ENCODE results near the gene CYP39A1. TPM values are rescaled to one million over a fixed set of nuclear protein-coding genes. Genes with fewer than 3 reads are reported as not detected.

Gene CYP39A1
- total and polyA plus RNA-seq, 10 of the 15 experiments (the other 5 are each of a cell fraction or from before 2014, with no cell fraction given), result not detected

DNA sequence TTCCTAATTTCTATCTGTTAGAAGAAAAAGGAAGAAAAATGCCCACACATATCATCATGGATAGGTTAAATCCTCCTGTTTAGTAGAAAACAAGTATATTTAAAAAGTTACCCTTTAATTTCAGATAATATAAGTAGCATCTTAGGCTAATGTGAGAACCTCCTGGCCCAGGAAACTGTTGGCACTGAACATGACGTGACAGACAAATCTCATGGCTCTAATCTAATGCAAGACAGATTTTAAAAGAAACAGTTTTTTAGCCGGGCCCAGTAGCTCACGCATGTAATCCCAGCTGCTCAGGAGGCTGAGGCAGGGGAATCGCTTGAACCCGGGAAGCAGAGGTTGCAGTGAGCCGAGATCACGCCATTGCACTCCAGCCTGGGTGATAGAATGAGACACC lies 22.9 kb downstream of the CYP39A1 start:
- ChIA-PET SMC1A (ENCODE audit: uncharacterized antibody, unreplicated experiment) (interaction anchor here (2.0 kb wide), 1 partner anchor 539 kb away, joined by 6 read pairs; no protein-coding TSS in a partner anchor), RAD21 (ENCODE audit: unreplicated experiment) (no interaction called here), POLR2A (no interaction called here), CTCF (no interaction called here)
- no peak for FAIRE-seq
- no peak for ATAC-seq
- H3K27ac ChIP-seq (ENCODE audit: control insufficient read depth, insufficient read depth), result no peak overlapping the region
- no peak for DNase-seq (ENCODE audit: low read depth, low spot score)
- H3K36me3 ChIP-seq (ENCODE audit: control insufficient read depth in 2 of 2, insufficient read depth in 2 of 2, low read length in 1 of 2), result no peaks in the 10 kb centered on the region
- peaks cover 0 to 2% of the 10 kb centered on the region in 2 experiments; a peak in 1 of 4 replicates for H3K27me3 ChIP-seq (replicated peaks in 1 of 2; ENCODE audit: control insufficient read depth in 2 of 2, insufficient read depth in 2 of 2, low read length in 1 of 2)
- H3K4me3 ChIP-seq, result no peak overlapping the region
- in situ Hi-C loops (cut with MboI), result loop anchor here (5.0 to 25.0 kb wide), 3 partner anchors 202 to 542 kb away; no protein-coding TSS in a partner anchor
- intact Hi-C loops (cut with micrococcal nuclease; ENCODE audit: unreplicated experiment), result loop anchor here (5.0 kb wide), 1 partner anchor 697 kb away; no protein-coding TSS in a partner anchor
- BruUV-seq (replicated peaks), result no TSS peak
- H3K4me2 ChIP-seq (ENCODE audit: control insufficient read depth, insufficient read depth), result no peak overlapping the region
- WGBS (ENCODE audit: insufficient coverage, insufficient replicate concordance, low lambda C conversion rate, missing lambda C conversion rate), result 49% methylated on average over 7 of the region's 7 CpGs
- no peaks in the 10 kb centered on the region for H3K9me3 ChIP-seq (replicated peaks; ENCODE audit: control insufficient read depth, insufficient read depth, low read length)
- no peaks in the 10 kb centered on the region for H3K4me1 ChIP-seq (ENCODE audit: control insufficient read depth, insufficient read depth, low read length)
- H3K79me2 ChIP-seq (ENCODE audit: control insufficient read depth, insufficient read depth, low read length), result no peaks in the 10 kb centered on the region
- no peak overlapping the region for H2AFZ ChIP-seq (ENCODE audit: control insufficient read depth, low read depth, low read length)
- TF ChIP-seq ZNF217 (IDR thresholded peaks at IDR 0.05), result no peak
- TF ChIP-seq, protein P1, sequence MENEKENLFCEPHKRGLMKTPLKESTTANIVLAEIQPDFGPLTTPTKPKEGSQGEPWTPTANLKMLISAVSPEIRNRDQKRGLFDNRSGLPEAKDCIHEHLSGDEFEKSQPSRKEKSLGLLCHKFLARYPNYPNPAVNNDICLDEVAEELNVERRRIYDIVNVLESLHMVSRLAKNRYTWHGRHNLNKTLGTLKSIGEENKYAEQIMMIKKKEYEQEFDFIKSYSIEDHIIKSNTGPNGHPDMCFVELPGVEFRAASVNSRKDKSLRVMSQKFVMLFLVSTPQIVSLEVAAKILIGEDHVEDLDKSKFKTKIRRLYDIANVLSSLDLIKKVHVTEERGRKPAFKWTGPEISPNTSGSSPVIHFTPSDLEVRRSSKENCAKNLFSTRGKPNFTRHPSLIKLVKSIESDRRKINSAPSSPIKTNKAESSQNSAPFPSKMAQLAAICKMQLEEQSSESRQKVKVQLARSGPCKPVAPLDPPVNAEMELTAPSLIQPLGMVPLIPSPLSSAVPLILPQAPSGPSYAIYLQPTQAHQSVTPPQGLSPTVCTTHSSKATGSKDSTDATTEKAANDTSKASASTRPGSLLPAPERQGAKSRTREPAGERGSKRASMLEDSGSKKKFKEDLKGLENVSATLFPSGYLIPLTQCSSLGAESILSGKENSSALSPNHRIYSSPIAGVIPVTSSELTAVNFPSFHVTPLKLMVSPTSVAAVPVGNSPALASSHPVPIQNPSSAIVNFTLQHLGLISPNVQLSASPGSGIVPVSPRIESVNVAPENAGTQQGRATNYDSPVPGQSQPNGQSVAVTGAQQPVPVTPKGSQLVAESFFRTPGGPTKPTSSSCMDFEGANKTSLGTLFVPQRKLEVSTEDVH (IDR thresholded peaks at IDR 0.05; ENCODE audit: low read depth, partially characterized antibody), result no peak
- no peak for TF ChIP-seq IKZF1 (conservative IDR thresholded peaks at IDR 0.05)
- TF ChIP-seq, protein P2, sequence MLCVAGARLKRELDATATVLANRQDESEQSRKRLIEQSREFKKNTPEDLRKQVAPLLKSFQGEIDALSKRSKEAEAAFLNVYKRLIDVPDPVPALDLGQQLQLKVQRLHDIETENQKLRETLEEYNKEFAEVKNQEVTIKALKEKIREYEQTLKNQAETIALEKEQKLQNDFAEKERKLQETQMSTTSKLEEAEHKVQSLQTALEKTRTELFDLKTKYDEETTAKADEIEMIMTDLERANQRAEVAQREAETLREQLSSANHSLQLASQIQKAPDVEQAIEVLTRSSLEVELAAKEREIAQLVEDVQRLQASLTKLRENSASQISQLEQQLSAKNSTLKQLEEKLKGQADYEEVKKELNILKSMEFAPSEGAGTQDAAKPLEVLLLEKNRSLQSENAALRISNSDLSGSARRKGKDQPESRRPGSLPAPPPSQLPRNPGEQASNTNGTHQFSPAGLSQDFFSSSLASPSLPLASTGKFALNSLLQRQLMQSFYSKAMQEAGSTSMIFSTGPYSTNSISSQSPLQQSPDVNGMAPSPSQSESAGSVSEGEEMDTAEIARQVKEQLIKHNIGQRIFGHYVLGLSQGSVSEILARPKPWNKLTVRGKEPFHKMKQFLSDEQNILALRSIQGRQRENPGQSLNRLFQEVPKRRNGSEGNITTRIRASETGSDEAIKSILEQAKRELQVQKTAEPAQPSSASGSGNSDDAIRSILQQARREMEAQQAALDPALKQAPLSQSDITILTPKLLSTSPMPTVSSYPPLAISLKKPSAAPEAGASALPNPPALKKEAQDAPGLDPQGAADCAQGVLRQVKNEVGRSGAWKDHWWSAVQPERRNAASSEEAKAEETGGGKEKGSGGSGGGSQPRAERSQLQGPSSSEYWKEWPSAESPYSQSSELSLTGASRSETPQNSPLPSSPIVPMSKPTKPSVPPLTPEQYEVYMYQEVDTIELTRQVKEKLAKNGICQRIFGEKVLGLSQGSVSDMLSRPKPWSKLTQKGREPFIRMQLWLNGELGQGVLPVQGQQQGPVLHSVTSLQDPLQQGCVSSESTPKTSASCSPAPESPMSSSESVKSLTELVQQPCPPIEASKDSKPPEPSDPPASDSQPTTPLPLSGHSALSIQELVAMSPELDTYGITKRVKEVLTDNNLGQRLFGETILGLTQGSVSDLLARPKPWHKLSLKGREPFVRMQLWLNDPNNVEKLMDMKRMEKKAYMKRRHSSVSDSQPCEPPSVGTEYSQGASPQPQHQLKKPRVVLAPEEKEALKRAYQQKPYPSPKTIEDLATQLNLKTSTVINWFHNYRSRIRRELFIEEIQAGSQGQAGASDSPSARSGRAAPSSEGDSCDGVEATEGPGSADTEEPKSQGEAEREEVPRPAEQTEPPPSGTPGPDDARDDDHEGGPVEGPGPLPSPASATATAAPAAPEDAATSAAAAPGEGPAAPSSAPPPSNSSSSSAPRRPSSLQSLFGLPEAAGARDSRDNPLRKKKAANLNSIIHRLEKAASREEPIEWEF (IDR thresholded peaks at IDR 0.05; ENCODE audit: insufficient replicate concordance, low read depth, low read length), result no peak
- no peak for TF ChIP-seq NBN (IDR thresholded peaks at IDR 0.05)
- TF ChIP-seq NRF1 (conservative IDR thresholded peaks at IDR 0.05; ENCODE audit: low read depth, low read length), result no peak
- TF ChIP-seq BHLHE40 (IDR thresholded peaks at IDR 0.05; ENCODE audit: borderline replicate concordance in 1 of 2, low read depth in 2 of 2, low read length in 1 of 2), result no peak
- TF ChIP-seq CBFB (IDR thresholded peaks at IDR 0.05; ENCODE audit: low read depth), result no peak
- TF ChIP-seq, protein P3, sequence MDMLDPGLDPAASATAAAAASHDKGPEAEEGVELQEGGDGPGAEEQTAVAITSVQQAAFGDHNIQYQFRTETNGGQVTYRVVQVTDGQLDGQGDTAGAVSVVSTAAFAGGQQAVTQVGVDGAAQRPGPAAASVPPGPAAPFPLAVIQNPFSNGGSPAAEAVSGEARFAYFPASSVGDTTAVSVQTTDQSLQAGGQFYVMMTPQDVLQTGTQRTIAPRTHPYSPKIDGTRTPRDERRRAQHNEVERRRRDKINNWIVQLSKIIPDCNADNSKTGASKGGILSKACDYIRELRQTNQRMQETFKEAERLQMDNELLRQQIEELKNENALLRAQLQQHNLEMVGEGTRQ (IDR thresholded peaks at IDR 0.05; ENCODE audit: borderline replicate concordance, low read depth, low read length), result no peak
- no peaks in the 10 kb centered on the region for H4K20me1 ChIP-seq (ENCODE audit: control insufficient read depth, insufficient read depth)
- H3K9ac ChIP-seq (ENCODE audit: control insufficient read depth, insufficient read depth, low read length), result no peak overlapping the region

Measured in GM12878 (cell line).